ENCODE results near the gene LRRC2.

The LRRC2 gene

DNA sequence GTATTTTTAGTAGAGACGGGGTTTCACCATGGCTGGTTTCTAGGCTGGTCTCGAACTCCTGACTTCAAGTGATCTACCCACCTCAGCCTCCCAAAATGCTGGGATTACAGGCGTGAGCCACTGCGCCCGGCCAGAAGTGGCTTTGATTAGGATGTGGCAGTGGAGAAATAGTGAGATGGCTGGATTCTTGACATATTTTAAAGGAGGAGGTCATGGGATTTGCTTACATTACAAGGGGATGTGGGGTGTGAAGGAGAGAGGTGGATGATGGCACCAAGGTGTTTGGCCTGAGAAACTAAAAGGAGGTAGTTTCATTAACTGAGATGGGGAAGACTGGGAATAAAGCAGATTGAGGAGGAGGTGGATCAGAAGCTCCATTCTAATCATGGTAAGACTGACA is 86.4 kb downstream of the LRRC2 start:
- DNase-seq (ENCODE audit: low read depth in 2 of 2): no peak

DNA sequence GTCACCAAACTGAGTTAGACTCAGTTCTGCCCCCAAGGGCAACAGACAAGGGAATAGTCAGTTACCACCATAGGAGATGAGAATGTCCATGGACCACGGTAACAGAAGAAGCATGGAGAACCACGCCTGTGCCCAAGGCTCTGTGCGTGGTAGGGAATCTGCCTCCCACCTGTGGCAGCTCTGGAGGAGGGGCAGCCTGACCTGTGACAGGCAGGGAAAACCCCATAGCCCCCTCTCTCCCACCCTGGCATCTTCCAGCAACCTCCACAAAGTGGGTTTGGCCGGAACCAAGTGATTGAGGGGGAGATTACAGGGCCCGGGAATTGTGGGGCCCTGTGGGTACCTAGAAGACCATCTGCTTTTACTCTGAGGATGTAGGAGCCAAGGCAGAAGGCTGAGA is 87.1 kb downstream of the LRRC2 start:
- DNase-seq (ENCODE audit: low read depth in 2 of 2): no peak

DNA sequence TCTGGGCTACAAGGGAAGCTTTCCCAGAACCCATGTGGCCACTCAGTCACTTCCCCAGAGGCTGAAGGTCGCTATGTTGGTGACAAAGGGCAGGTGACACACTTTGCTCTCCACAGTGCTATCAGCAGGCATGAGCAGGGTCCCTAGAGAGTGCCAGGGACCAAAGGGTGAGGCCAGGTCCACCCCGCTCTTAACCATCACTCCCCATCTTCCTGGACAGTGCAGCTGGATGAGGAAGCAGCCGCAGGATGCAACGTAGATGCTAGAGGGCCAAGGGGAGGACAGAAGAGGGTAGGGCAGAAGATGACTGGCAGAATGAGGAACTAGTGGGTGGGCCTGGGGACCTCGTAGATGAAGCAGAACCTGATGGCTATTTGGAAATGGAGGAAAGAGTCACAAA is 87.8 kb downstream of the LRRC2 start:
- no peak for DNase-seq (ENCODE audit: low read depth in 2 of 2)

DNA sequence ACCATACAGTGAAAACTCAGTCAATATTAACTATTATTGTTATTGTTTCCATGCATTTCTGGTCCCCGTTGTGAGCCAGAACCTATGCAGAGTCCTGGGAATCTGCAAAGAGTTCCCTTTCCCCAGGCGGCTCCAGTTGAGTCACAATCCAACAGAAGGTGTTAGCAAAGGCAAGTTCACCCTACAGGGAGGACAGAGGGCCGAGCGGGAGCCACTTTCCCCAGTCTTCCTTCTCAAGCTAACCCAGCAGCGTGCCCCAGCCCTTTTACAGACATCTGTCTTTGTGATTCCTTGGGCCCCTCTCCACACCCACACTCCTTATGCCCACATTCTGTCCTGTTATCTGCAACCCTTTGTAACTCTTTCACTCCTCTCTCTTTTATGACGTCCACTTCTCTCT is 88.3 kb downstream of the LRRC2 start:
- no peak for DNase-seq (ENCODE audit: low read depth in 2 of 2)

DNA sequence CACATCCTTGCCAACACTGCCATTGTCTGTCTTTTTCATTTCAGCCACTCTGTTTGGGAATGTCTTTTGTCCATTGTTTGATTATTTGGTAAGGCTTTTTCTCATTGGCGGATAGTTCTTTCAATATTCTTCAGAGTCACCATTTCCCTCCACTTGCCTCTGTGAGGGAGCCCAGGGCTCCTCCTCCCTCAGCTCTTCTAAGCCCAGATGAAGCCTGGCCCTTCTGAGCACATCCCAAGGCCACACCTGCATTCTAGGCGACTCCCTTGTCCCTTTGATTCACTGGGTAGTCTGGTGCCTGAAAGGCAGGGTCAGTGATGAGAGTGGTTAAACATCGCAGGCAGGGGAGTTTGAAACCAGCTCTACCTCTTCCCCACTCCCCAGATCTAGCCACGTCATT is 89.0 kb downstream of the LRRC2 start:
- DNase-seq (ENCODE audit: low read depth in 2 of 2): no peak

DNA sequence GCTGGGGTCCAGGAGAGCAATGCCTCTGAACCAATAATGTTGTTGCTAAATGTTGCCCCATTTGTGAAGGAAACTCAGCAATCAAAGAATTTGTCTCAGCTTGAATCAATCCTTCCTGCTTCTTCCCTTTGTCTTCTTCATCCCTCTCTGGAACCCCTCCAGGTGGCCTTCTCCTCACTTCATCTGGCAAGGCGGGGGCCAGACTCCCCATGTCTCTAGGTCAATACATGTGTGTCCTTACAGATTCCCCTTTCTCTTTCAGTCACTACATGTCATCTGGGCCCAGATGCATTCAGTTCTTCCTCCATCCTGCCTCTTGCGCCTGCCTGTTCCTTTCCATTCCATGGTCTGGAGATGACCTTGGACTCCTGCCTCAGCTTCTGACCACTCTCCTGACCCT is 93.4 kb downstream of the LRRC2 start:
- DNase-seq (ENCODE audit: low read depth in 2 of 2): no peak

DNA sequence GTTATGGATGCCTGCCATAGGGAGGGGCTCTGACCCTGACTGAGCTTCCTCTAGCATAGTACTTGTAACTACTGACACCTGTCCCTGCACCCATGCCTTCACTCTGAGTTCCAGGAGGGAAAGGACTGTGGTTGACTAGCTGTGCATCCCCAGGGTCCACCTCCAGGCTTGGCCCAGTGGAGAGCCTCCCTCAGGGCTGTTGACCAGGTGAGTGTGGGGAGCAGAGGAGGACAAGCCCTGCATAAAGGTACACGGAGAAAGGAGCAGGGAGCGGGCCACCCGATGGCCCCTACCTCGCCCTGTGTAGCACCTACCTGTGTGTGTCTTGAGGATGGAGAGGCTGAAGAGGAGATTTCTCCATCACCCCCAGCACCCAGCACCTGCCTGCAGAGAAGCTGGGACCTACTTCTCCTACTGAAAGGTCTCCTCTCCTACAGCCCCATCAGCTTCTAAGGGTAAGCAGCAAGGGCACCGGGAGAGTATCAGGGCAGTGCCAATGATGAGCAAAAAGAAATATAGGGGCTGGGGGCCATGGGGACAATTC is 94.7 kb downstream of the LRRC2 start:
- DNase-seq (ENCODE audit: low read depth in 2 of 2): no peak

DNA sequence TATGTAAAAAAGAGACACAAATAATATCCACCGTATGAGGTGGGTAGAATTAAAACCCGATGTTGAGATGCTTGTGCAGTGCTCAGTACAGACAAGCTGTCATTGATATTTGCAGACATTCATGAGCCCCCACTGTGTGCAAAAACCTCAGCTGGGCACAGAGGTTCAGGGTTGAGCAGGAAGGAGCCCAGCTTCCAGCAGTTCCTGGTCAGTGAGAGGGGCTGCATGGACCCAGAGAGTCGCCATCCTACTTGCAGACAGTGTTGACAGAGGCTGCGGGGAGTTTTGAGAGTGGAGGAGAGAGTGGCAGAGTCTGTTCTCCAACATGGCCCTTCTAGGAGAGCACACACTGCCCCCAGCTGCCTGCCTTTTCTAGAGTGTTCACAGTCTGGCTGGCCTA is 95.3 kb downstream of the LRRC2 start:
- no peak for DNase-seq (ENCODE audit: low read depth in 2 of 2)

DNA sequence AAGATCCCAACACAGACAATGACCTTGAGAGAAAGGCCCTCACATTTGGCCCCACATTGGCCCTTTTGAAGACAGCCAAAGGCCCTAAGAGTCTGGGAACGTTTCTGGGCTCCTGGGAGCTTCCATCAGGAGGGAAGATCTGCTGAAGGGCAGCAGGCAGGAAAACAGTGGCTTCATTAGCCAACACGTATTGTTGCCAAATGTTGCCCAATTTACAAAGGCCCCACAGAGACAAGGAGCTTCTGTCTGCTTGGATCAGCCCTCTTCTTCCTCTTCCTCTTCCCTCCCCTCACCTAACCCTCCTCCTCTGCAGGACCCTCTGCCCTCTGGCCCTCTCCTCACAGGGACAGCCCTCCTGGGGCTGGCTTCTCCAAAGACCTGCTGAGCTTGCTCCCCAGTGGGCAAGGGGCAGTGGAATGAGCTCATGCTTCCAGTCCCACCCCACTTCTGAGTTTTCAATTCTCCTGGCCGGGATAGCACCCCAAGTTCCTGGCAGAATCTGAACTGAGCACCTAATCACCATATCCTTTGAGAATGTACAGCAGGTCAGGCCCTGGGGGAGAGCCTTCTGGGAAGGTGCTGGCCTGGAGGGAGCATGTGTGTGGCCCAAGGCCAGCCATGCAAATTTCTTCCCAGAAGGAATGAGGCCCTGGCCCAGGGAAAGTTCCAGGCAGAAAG is 96.3 kb downstream of the LRRC2 start:
- DNase-seq (ENCODE audit: low read depth in 2 of 2): no peak

DNA sequence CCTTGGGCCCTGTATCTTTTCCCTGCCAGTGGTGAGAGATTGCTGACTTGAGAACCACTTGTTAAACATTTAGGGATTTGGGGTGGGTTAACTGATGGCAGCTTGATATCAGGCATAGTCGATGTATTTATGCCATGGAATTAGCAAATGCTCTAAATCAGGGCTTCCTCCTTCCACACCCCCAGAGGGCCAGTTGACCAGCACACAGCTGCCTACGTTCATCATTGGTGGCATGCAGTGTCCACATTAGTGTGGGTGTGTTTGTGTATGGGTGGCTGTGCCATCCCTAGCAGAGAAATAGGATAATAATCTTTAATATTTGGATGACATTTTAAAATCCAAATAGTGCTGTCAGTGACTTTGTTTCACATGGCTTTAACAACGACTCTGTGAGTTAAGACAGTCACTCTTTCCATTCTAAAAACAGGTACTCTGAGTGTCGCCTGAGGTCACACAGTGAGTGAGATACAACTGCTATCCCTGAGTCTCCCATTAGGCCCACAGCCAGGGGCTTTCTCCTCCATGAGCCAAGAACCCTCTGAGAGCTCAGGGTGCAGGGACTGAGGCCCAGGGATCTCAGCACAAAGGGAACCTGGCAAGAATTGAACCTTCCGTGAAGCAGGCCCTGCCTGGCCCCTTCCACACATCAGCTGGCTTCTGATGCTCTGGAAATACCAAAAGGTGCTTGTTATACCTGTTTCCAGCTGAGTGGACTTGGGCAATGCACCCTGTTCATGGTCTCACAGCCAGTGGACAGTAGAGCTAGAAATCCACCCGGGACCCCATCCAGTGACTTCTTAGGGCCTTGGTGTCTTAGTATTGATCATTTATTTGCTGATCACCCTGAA is 97.1 kb downstream of the LRRC2 start:
- DNase-seq (ENCODE audit: low read depth in 2 of 2): no peak

DNA sequence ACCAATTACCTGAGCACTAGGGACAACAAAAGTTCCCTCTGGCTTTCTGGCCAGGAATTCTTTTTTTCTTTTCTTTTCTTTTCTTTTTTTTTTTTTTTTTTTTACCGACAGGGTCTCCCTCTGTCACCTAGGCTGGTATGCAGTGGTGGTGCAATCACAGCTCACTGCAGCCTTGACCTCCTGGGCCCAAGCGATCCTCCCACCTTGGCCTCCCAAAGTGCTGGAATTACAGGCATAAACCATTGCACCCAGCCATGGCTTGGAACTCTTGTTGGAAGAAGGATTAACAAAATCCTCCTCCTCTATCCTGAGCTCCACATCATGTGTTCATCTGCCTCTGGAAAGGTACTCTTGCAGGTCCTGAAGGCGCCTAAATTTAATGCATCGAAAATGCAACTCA is 98.5 kb downstream of the LRRC2 start:
- no peak for DNase-seq (ENCODE audit: low read depth in 2 of 2)

DNA sequence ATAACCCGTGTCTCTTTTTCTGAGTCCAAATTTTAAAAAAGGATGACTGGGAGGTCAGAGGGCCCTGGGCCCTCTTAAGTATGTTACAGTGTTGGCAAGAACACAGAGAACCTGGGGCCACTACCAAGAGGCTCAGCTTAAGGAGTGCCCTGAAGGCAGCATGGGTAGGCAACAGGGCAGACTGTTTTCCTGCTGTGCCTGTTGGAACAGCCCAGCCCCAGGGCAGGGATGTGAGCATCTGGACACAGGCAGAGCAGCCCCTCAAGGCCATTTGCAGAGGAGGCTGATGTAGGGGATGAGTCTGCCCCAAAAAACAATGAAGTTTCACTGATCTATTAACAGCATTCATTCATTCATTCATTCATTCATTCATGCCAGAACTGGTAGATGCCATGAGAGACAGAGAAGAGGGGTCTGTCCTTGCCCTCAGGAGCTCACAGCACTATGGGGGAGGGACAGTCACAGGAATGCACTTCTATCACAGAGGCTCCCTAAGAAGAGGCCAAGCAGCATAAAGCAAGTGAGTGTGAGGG is 99.2 kb downstream of the LRRC2 start:
- no peak for DNase-seq (ENCODE audit: low read depth in 2 of 2)

DNA sequence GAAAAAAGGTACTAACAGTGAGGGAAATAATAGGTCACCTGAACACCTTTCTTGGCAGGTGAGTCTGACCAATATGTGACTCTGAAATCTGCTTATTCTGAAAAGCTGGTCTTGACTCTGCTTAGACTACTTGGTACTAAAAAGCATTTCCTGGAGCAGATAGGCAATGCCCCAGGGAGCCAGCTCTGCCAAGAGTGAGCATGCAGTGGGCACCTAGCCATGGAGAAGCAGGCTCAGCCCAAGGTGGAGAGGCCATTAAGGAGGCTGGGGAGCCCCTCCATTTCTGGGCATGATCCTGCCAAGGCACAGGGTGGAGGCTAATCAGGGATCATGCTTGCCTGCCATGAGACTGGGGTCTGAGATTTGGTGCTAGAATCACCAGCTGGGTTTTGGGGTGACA is 99.8 kb downstream of the LRRC2 start:
- DNase-seq (ENCODE audit: low read depth in 2 of 2): no peak

All from stimulated activated CD8-positive, alpha-beta memory T cell treated with anti-CD3 and anti-CD28 coated beads, Interleukin-2, amount 100 ng/mL, for 1 hour (primary cell).